ENCODE data around the gene ZNF792. TPM values are rescaled to one million over a fixed set of nuclear protein-coding genes. Genes with fewer than 3 reads are reported as not detected.
"Not testable (repeated sequence)": the region's sequence is repeated elsewhere in the genome, so short reads cannot be mapped to it uniquely, and the experiment has no call there.

The ZNF792 gene
- total RNA-seq, 2 donors from 2014 or later, result 8.3 to 9.1 TPM

- peak overlapping the region; percentile 45 for H3K27ac Mint-ChIP-seq
- peaks cover 25 to 39% of the 10 kb centered on the region in 2 donors for H3K36me3 Mint-ChIP-seq (ENCODE audit: insufficient read depth in 2 of 2)
- H3K4me3 Mint-ChIP-seq, result no peak overlapping the region
- no peak for ATAC-seq (replicated peaks in 1 of 2)
- no peaks in the 10 kb centered on the region for H3K27me3 Mint-ChIP-seq (ENCODE audit: low read depth)
- no peak for DNase-seq
- peaks cover 74% of the 10 kb centered on the region for H3K4me1 Mint-ChIP-seq (ENCODE audit: low read depth)
- H3K9me3 Mint-ChIP-seq, result no peaks in the 10 kb centered on the region
Measured at GRCh38 chr19:35005256-35005977, 41.4 kb upstream of the ZNF792 start.

- no peaks in the 10 kb centered on the region for H3K27me3 Mint-ChIP-seq (ENCODE audit: low read depth)
- peaks cover 67% of the 10 kb centered on the region for H3K4me1 Mint-ChIP-seq (ENCODE audit: low read depth)
- no peaks in the 10 kb centered on the region for H3K9me3 Mint-ChIP-seq
- ATAC-seq (replicated peaks in 1 of 2) (no peak), DNase-seq (no peak)
- H3K36me3 Mint-ChIP-seq (ENCODE audit: insufficient read depth in 2 of 2), result peaks cover 23 to 40% of the 10 kb centered on the region in 2 donors
- H3K4me3 Mint-ChIP-seq, result peak overlapping the region; percentile 16 to 94
- peak overlapping the region; percentile 6 for H3K27ac Mint-ChIP-seq
Measured at GRCh38 chr19:35004517-35005255, 40.7 kb upstream of the ZNF792 start.

GRCh38 chr19:35002037-35002535, 38.1 kb upstream of the ZNF792 start:
- Mint-ChIP-seq H3K9me3 (no peaks in the 10 kb centered on the region), H3K4me1 (ENCODE audit: low read depth) (peaks cover 76% of the 10 kb centered on the region), H3K27me3 (ENCODE audit: low read depth) (no peaks in the 10 kb centered on the region), H3K27ac (peak overlapping the region; percentile 85), H3K4me3 (peak overlapping the region; percentile 87 to 94), H3K36me3 (ENCODE audit: insufficient read depth in 2 of 2) (peaks cover 26 to 39% of the 10 kb centered on the region in 2 donors)
- DNase-seq (no peak), ATAC-seq (replicated peaks in 1 of 2) (no peak)

- H3K27ac Mint-ChIP-seq, result peak overlapping the region; percentile 85
- DNase-seq (peak; percentile 63 to 65), ATAC-seq (replicated peaks in 1 of 2) (peak; percentile 40)
- no peaks in the 10 kb centered on the region for H3K27me3 Mint-ChIP-seq (ENCODE audit: low read depth)
- H3K36me3 Mint-ChIP-seq (ENCODE audit: insufficient read depth in 2 of 2), result peaks cover 23 to 31% of the 10 kb centered on the region in 2 donors
- peak overlapping the region; percentile 87 to 94 for H3K4me3 Mint-ChIP-seq
- H3K9me3 Mint-ChIP-seq, result no peaks in the 10 kb centered on the region
- peaks cover 78% of the 10 kb centered on the region for H3K4me1 Mint-ChIP-seq (ENCODE audit: low read depth)
Measured at GRCh38 chr19:35000647-35001501, 36.8 kb upstream of the ZNF792 start.

- DNase-seq (no peak), ATAC-seq (replicated peaks in 1 of 2) (no peak)
- peaks cover 23 to 32% of the 10 kb centered on the region in 2 donors for H3K36me3 Mint-ChIP-seq (ENCODE audit: insufficient read depth in 2 of 2)
- H3K9me3 Mint-ChIP-seq, result no peaks in the 10 kb centered on the region
- H3K4me1 Mint-ChIP-seq (ENCODE audit: low read depth), result peaks cover 78% of the 10 kb centered on the region
- H3K27me3 Mint-ChIP-seq (ENCODE audit: low read depth), result no peaks in the 10 kb centered on the region
- H3K4me3 Mint-ChIP-seq, result no peak overlapping the region
- no peak overlapping the region for H3K27ac Mint-ChIP-seq
Measured at GRCh38 chr19:35000338-35000646, 36.3 kb upstream of the ZNF792 start.

- peaks cover 72% of the 10 kb centered on the region for H3K4me1 Mint-ChIP-seq (ENCODE audit: low read depth)
- DNase-seq, result peak; percentile 81 to 88
- peak within 1 kb of the TSS; percentile 87 to 98 for H3K4me3 Mint-ChIP-seq
- ATAC-seq (replicated peaks in 1 of 2), result peak; percentile 72 to 73
- H3K36me3 Mint-ChIP-seq (ENCODE audit: insufficient read depth in 2 of 2), result peaks cover 22 to 32% of the 10 kb centered on the region in 2 donors
- peak within 1 kb of the TSS; percentile 85 for H3K27ac Mint-ChIP-seq
- no peaks in the 10 kb centered on the region for H3K27me3 Mint-ChIP-seq (ENCODE audit: low read depth)
- no peaks in the 10 kb centered on the region for H3K9me3 Mint-ChIP-seq
Measured at GRCh38 chr19:34999498-35000337, 35.7 kb upstream of the ZNF792 start, which contains the start of gene GRAMD1A. Gene GRAMD1A (plus strand): TSS chr19:35000323. CDS start chr19:35000479, 156 bp downstream.

- ATAC-seq (replicated peaks in 1 of 2), result no peak
- H3K9me3 Mint-ChIP-seq, result no peaks in the 10 kb centered on the region
Measured at GRCh38 chr19:34998777-34999497, 34.9 kb upstream of the ZNF792 start.

GRCh38 chr19:34998224-34998623, 34.2 kb upstream of the ZNF792 start:
- not testable (repeated sequence) for H3K27me3 Mint-ChIP-seq (ENCODE audit: low read depth); H3K9me3 Mint-ChIP-seq; DNase-seq; ATAC-seq (replicated peaks in 1 of 2)
- H3K27ac Mint-ChIP-seq, result peak overlapping the region; percentile 100
- H3K4me3 Mint-ChIP-seq, result peak overlapping the region; percentile 87 to 98
- peaks cover 60% of the 10 kb centered on the region for H3K4me1 Mint-ChIP-seq (ENCODE audit: low read depth)
- H3K36me3 Mint-ChIP-seq (ENCODE audit: insufficient read depth in 2 of 2), result peaks cover 19 to 27% of the 10 kb centered on the region in 2 donors

More at GRCh38 chr19:34998777-34999497, 34.9 kb upstream of the ZNF792 start:
- peak overlapping the region; percentile 76 to 98 for H3K4me3 Mint-ChIP-seq
- peaks cover 22 to 32% of the 10 kb centered on the region in 2 donors for H3K36me3 Mint-ChIP-seq (ENCODE audit: insufficient read depth in 2 of 2)
- no peaks in the 10 kb centered on the region for H3K27me3 Mint-ChIP-seq (ENCODE audit: low read depth)
- peak overlapping the region; percentile 81 for H3K27ac Mint-ChIP-seq
- DNase-seq, result peak in 1 of 2 donors; percentile 37
- peaks cover 67% of the 10 kb centered on the region for H3K4me1 Mint-ChIP-seq (ENCODE audit: low read depth)

- H3K4me1 Mint-ChIP-seq (ENCODE audit: low read depth), result peaks cover 54% of the 10 kb centered on the region
- peak overlapping the region; percentile 100 for H3K27ac Mint-ChIP-seq
- peaks cover 13 to 20% of the 10 kb centered on the region in 2 donors for H3K36me3 Mint-ChIP-seq (ENCODE audit: insufficient read depth in 2 of 2)
- H3K4me3 Mint-ChIP-seq, result peak overlapping the region; percentile 87 to 98
- no peaks in the 10 kb centered on the region for H3K27me3 Mint-ChIP-seq (ENCODE audit: low read depth)
- no peaks in the 10 kb centered on the region for H3K9me3 Mint-ChIP-seq
- DNase-seq (no peak), ATAC-seq (replicated peaks in 1 of 2) (no peak)
Measured at GRCh38 chr19:34997071-34997617, 33.1 kb upstream of the ZNF792 start.

GRCh38 chr19:34995551-34995950, 31.5 kb upstream of the ZNF792 start:
- peaks cover 3 to 14% of the 10 kb centered on the region in 2 donors for H3K36me3 Mint-ChIP-seq (ENCODE audit: insufficient read depth in 2 of 2)
- DNase-seq (no peak), ATAC-seq (replicated peaks in 1 of 2) (no peak)
- H3K4me1 Mint-ChIP-seq (ENCODE audit: low read depth), result peaks cover 62% of the 10 kb centered on the region
- H3K27me3 Mint-ChIP-seq (ENCODE audit: low read depth), result no peaks in the 10 kb centered on the region
- peaks cover 0 to 1% of the 10 kb centered on the region in 2 donors for H3K9me3 Mint-ChIP-seq
- H3K27ac Mint-ChIP-seq, result no peak overlapping the region
- no peak overlapping the region for H3K4me3 Mint-ChIP-seq
